Measurements from ENCODE around the gene LMAN1L. TPM values are rescaled to one million over a fixed set of nuclear protein-coding genes. Genes with fewer than 3 reads are reported as not detected.

LMAN1L gene
- total RNA-seq, 1 donor from 2014 or later = not detected

GRCh38 chr15:74790080-74790916, 22.3 kb upstream of the LMAN1L start:
- H3K4me1 Mint-ChIP-seq (ENCODE audit: low read depth) = peaks cover 61% of the 10 kb centered on the region

GRCh38 chr15:74791007-74791406, 21.6 kb upstream of the LMAN1L start:
- Mint-ChIP-seq H3K4me1 (ENCODE audit: low read depth) (peaks cover 61% of the 10 kb centered on the region), H3K9me3 (ENCODE audit: low read depth) (no peaks in the 10 kb centered on the region), H3K27ac (ENCODE audit: unreplicated experiment) (peak overlapping the region; percentile 96), H3K4me3 (ENCODE audit: unreplicated experiment) (no peak overlapping the region), H3K27me3 (ENCODE audit: low read depth) (no peaks in the 10 kb centered on the region), H3K36me3 (ENCODE audit: low read depth) (no peaks in the 10 kb centered on the region)
- TF ChIP-seq CTCF (IDR thresholded peaks at IDR 0.05) = no peak
- no peak for DNase-seq (ENCODE audit: low spot score)

More at GRCh38 chr15:74790080-74790916, 22.3 kb upstream of the LMAN1L start:
- no peak for DNase-seq (ENCODE audit: low spot score)
- Mint-ChIP-seq H3K27me3 (ENCODE audit: low read depth) (no peaks in the 10 kb centered on the region), H3K9me3 (ENCODE audit: low read depth) (no peaks in the 10 kb centered on the region), H3K27ac (ENCODE audit: unreplicated experiment) (peak overlapping the region; percentile 96), H3K4me3 (ENCODE audit: unreplicated experiment) (peak overlapping the region; percentile 20), H3K36me3 (ENCODE audit: low read depth) (no peaks in the 10 kb centered on the region)
- TF ChIP-seq CTCF (IDR thresholded peaks at IDR 0.05) = no peak

- Mint-ChIP-seq H3K4me3 (ENCODE audit: unreplicated experiment) (no peak overlapping the region), H3K27me3 (ENCODE audit: low read depth) (no peaks in the 10 kb centered on the region), H3K27ac (ENCODE audit: unreplicated experiment) (peak overlapping the region; percentile 96), H3K4me1 (ENCODE audit: low read depth) (peaks cover 59% of the 10 kb centered on the region), H3K36me3 (ENCODE audit: low read depth) (no peaks in the 10 kb centered on the region), H3K9me3 (ENCODE audit: low read depth) (no peaks in the 10 kb centered on the region)
- no peak for TF ChIP-seq CTCF (IDR thresholded peaks at IDR 0.05)
- DNase-seq (ENCODE audit: low spot score) = no peak
Observed at GRCh38 chr15:74791667-74792066, 21.0 kb upstream of the LMAN1L start.

GRCh38 chr15:74792227-74793016, 20.2 kb upstream of the LMAN1L start:
- no peak for TF ChIP-seq CTCF (IDR thresholded peaks at IDR 0.05)
- DNase-seq (ENCODE audit: low spot score) = no peak
- Mint-ChIP-seq H3K27me3 (ENCODE audit: low read depth) (no peaks in the 10 kb centered on the region), H3K9me3 (ENCODE audit: low read depth) (no peaks in the 10 kb centered on the region), H3K36me3 (ENCODE audit: low read depth) (no peaks in the 10 kb centered on the region), H3K4me3 (ENCODE audit: unreplicated experiment) (no peak overlapping the region), H3K27ac (ENCODE audit: unreplicated experiment) (no peak overlapping the region), H3K4me1 (ENCODE audit: low read depth) (peaks cover 52% of the 10 kb centered on the region)
